A549 (cell line): ENCODE results near the gene EFHC1. TPM values are rescaled to one million over a fixed set of nuclear protein-coding genes. Genes with fewer than 3 reads are reported as not detected.
"Not testable (repeated sequence)": the region's sequence is repeated elsewhere in the genome, so short reads cannot be mapped to it uniquely, and the experiment has no call there.

ENCODE experiments used
- ATAC-seq, 2 experiments: fragments of 200-7000 bp in 1 of 2; fragments of >200 bp in 1 of 2; cut with Nextera tagmentation in 1 of 2; cut with Tn5 transposase in 1 of 2; 3 replicates each; pipeline versions ENCODE4 v1.8.0 to v1.9.1; 2018 to 2020; ENCODE audit warnings: mild to moderate bottlenecking in 1 of 2, moderate library complexity in 1 of 2
- CTCF ChIA-PET: fragments of 300-600 bp; sonication (Branson Sonifier 250); formaldehyde crosslinking; extraction: SDS; loops from one replicate; lab custom pipeline; 2021; ENCODE audit warnings: antibody characterized with exemption, inconsistent platforms; lab: Yijun Ruan, JAX
- POLR2A ChIA-PET: fragments of 350-600 bp; formaldehyde crosslinking; extraction: SDS; loops from one replicate; lab custom pipeline; 2021; ENCODE audit warnings: antibody characterized with exemption, inconsistent platforms; lab: Yijun Ruan, JAX
- DNase-seq, 2 experiments: peaks; one replicate each; pipeline versions ENCODE4 v3.0.0 to v3.0.0-alpha.2; 2011 to 2016; ENCODE audit warnings: low read depth in 1 of 2, low spot score in 1 of 2
- FAIRE-seq: peaks from 2 replicates; lab custom pipeline; 2011; peaks lifted over from hg19 to GRCh38; lab: Jason Lieb, UNC
- H3K27ac ChIP-seq, 2 experiments: fragments of >200 bp; sonication (Bioruptor Twin); formaldehyde crosslinking; 3 replicates each; pipeline ENCODE4 v1.5.1; 2016 to 2017
- H3K4me1 ChIP-seq: fragments of >200 bp; sonication (Bioruptor Twin); formaldehyde crosslinking; 3 replicates; pipeline ENCODE4 v1.6.1; 2016
- H3K4me2 ChIP-seq: fragments of >200 bp; sonication (Bioruptor Twin); formaldehyde crosslinking; 3 replicates; pipeline ENCODE4 v1.6.1; 2016
- H3K4me3 ChIP-seq: fragments of >200 bp; sonication (Bioruptor Twin); formaldehyde crosslinking; 3 replicates; pipeline ENCODE4 v1.5.1; 2016
- H3K9me3 ChIP-seq: fragments of >200 bp; sonication (Bioruptor Twin); formaldehyde crosslinking; 3 replicates; pipeline ENCODE4 v1.6.1; 2016
- BCL3 ChIP-seq: fragments of >200 bp; sonication (Bioruptor Twin); formaldehyde crosslinking; IDR thresholded peaks from 3 replicates; pipeline ENCODE4 v1.6.1; 2016
- CBX2 ChIP-seq: fragments of 200-600 bp; sonication (generic); IDR thresholded peaks from 2 replicates; pipeline ENCODE4 v1.6.1; 2016; ENCODE audit warnings: low read depth, mild to moderate bottlenecking, borderline replicate concordance
- CBX8 ChIP-seq: fragments of 200-600 bp; sonication (generic); IDR thresholded peaks from 2 replicates; pipeline ENCODE4 v1.6.1; 2016
- CHD4 ChIP-seq: fragments of 200-600 bp; sonication (generic); IDR thresholded peaks from 2 replicates; pipeline ENCODE4 v1.6.1; 2016; ENCODE audit warnings: antibody characterized with exemption, mild to moderate bottlenecking, borderline replicate concordance
- CTCF ChIP-seq: fragments of >200 bp; sonication (Bioruptor Twin); formaldehyde crosslinking; IDR thresholded peaks from 3 replicates; pipeline ENCODE4 v1.5.1; 2016
- E2F6 ChIP-seq: IDR thresholded peaks from 2 replicates; pipeline ENCODE4 v1.6.1; 2012; ENCODE audit warnings: low read depth, borderline replicate concordance
- EHMT2 ChIP-seq: fragments of 200-600 bp; sonication (generic); IDR thresholded peaks from 2 replicates; pipeline ENCODE4 v1.6.1; 2016; ENCODE audit warnings: antibody characterized with exemption, low read depth, mild to moderate bottlenecking, moderate library complexity
- GATA3 ChIP-seq: IDR thresholded peaks from 2 replicates; pipeline ENCODE4 v1.6.1; 2012; ENCODE audit warnings: borderline replicate concordance
- HDAC2 ChIP-seq: fragments of 200-600 bp; sonication (generic); IDR thresholded peaks from 2 replicates; pipeline ENCODE4 v1.6.1; 2016
- HES2 ChIP-seq: fragments of >200 bp; sonication (Bioruptor Twin); formaldehyde crosslinking; IDR thresholded peaks from 2 replicates; pipeline ENCODE4 v1.6.1; 2016
- HEYL ChIP-seq: fragments of 250-450 bp; sonication (Bioruptor Pico); IDR thresholded peaks from 2 replicates; pipeline ENCODE4 v1.8.0; 2021; ENCODE audit warnings: mild to moderate bottlenecking, moderate library complexity
- HOXA7 ChIP-seq: fragments of 250-450 bp; sonication (Bioruptor Pico); IDR thresholded peaks from 2 replicates; pipeline ENCODE4 v1.5.0; 2020; ENCODE audit warnings: mild to moderate bottlenecking, moderate library complexity
- HOXB13 ChIP-seq: fragments of 250-450 bp; sonication (Bioruptor Pico); IDR thresholded peaks from 2 replicates; pipeline ENCODE4 v1.5.0; 2020; ENCODE audit warnings: low read depth, mild to moderate bottlenecking, moderate library complexity
- MAFK ChIP-seq: fragments of 450-650 bp; IDR thresholded peaks from 2 replicates; pipeline ENCODE4 v1.6.1; 2014; ENCODE audit not compliant: partially characterized antibody
- MAZ ChIP-seq: fragments of 150-350 bp; IDR thresholded peaks from 2 replicates; pipeline ENCODE4 v1.6.1; 2014; ENCODE audit warnings: antibody characterized with exemption, low read depth, low read length, borderline replicate concordance
- MYC ChIP-seq: IDR thresholded peaks from 2 replicates; pipeline ENCODE4 v1.6.1; 2012; ENCODE audit warnings: mild to moderate bottlenecking, inconsistent platforms, low read length, improper control_type of control experiment, borderline replicate concordance
- NFE2L2 ChIP-seq: fragments of 150-350 bp; conservative IDR thresholded peaks from 2 replicates; pipeline ENCODE4 v1.6.1; 2014; ENCODE audit warnings: low read length
- NPAS2 ChIP-seq: fragments of 250-450 bp; sonication (Bioruptor Pico); IDR thresholded peaks from 2 replicates; pipeline ENCODE4 v1.8.0; 2022; ENCODE audit warnings: mild to moderate bottlenecking, moderate library complexity, borderline replicate concordance
- TFCP2L1 ChIP-seq: fragments of 250-450 bp; sonication (Bioruptor Pico); IDR thresholded peaks from 2 replicates; pipeline ENCODE4 v1.5.0; 2021; ENCODE audit warnings: mild to moderate bottlenecking
- ZC3H11A ChIP-seq: fragments of 450-650 bp; IDR thresholded peaks from 2 replicates; pipeline ENCODE4 v1.6.1; 2014; ENCODE audit warnings: antibody characterized with exemption, mild to moderate bottlenecking
- ZSCAN20 ChIP-seq: fragments of 250-450 bp; sonication (Bioruptor Pico); IDR thresholded peaks from 2 replicates; pipeline ENCODE4 v1.8.0; 2022; ENCODE audit warnings: mild to moderate bottlenecking, moderate library complexity
- WGBS: methylation state at CpG from one replicate; pipeline ENCODE4 v1.1.6; 2017; ENCODE audit errors: missing lambda C conversion rate; 5-methylcytosine and 5-hydroxymethylcytosine counted together
- polyA plus RNA-seq, 4 experiments: library from polyadenylated mRNA; depleted of rRNA in 3 of 4; stranded (reverse); fragments of >200 nt; fragmentation: RNase III in 1 of 4; extraction: RNeasy Plus Mini Kit Qiagen cat#74134 plus additional on column Dnase treatment in 1 of 4; gene quantifications; 2 replicates in 3 of 4; 3 replicates in 1 of 4; pipeline ENCODE4 v1.2.3, GENCODE V29; 2011 to 2017

The EFHC1 gene
- polyA plus RNA-seq, 2 of the 4 experiments (the other 2 are of a cell fraction), result 14.0 to 46.7 TPM

GRCh38 chr6:52384145-52384766 lies 35.9 kb upstream of the EFHC1 start:
- no peak for ATAC-seq

GRCh38 chr6:52385074-52385473 lies 35.1 kb upstream of the EFHC1 start:
- no peak for ATAC-seq
- no peak for TF ChIP-seq CTCF
- no peak for TF ChIP-seq MYC
- no peak for TF ChIP-seq MAZ
- no peak for TF ChIP-seq HOXB13 (CRISPR knock-in tag)
- TF ChIP-seq EHMT2, result no peak
- TF ChIP-seq TFCP2L1 (CRISPR knock-in tag), result no peak
- H3K4me1 ChIP-seq, result peaks cover 6% of the 10 kb centered on the region; the same call in 2 of the 3 replicates
- no peak overlapping the region for H3K4me3 ChIP-seq
- no peak overlapping the region for H3K27ac ChIP-seq
- no peak overlapping the region for H3K4me2 ChIP-seq
- FAIRE-seq, result no peak
- no peaks in the 10 kb centered on the region for H3K9me3 ChIP-seq
- 84% methylated on average over 4 of the region's 4 CpGs for WGBS
- no peak for DNase-seq
- ChIA-PET CTCF (no interaction called here), POLR2A (no interaction called here)

More at GRCh38 chr6:52384145-52384766, 35.9 kb upstream of the EFHC1 start:
- no peaks in the 10 kb centered on the region for H3K9me3 ChIP-seq
- no peak overlapping the region for H3K27ac ChIP-seq
- ChIA-PET CTCF (no interaction called here), POLR2A (no interaction called here)
- TF ChIP-seq ZSCAN20 (CRISPR knock-in tag) (no peak), CTCF (no peak), NFE2L2 (no peak), HEYL (CRISPR knock-in tag) (no peak), CHD4 (no peak), ZC3H11A (no peak), BCL3 (no peak), HDAC2 (no peak), E2F6 (no peak), GATA3 (no peak), HOXB13 (CRISPR knock-in tag) (no peak), CBX2 (no peak), MAFK (no peak), HES2 (no peak), HOXA7 (CRISPR knock-in tag) (no peak), NPAS2 (no peak), CBX8 (no peak)
- DNase-seq, result no peak
- FAIRE-seq, result no peak
- WGBS, result 83% methylated on average over 2 of the region's 2 CpGs
- H3K4me2 ChIP-seq, result no peak overlapping the region
- no peak overlapping the region for H3K4me3 ChIP-seq
- H3K4me1 ChIP-seq, result no peaks in the 10 kb centered on the region

- ATAC-seq, POLR2A ChIA-PET, H3K27ac ChIP-seq, H3K4me3 ChIP-seq, DNase-seq, FAIRE-seq, H3K9me3 ChIP-seq, H3K4me2 ChIP-seq: not testable (repeated sequence)
- WGBS, result 65% methylated on average over 4 of the region's 4 CpGs
- peaks cover 15% of the 10 kb centered on the region; the same call in 2 of the 3 replicates for H3K4me1 ChIP-seq
- CTCF ChIA-PET, result interaction anchor here (1.0 to 1.9 kb wide), 3 partner anchors 12 to 157 kb away, joined by 3 to 8 read pairs (median 4); no protein-coding TSS in a partner anchor
Measured at GRCh38 chr6:52388119-52388518, 32.0 kb upstream of the EFHC1 start.
